PC-9 (cell line): Measurements from ENCODE around the gene PCED1B. TPM values are rescaled to one million over a fixed set of nuclear protein-coding genes. Genes with fewer than 3 reads are reported as not detected.

Experiments
- BruUV-seq: library from RNA; stranded (reverse); fragments of 400-500 nt; replicated peaks from 2 replicates; lab custom pipeline; 2021; lab: Mats Ljungman, UMichigan
- CTCF ChIA-PET: fragments of 300-600 bp; sonication (Branson Sonifier 250); formaldehyde crosslinking; loops from one replicate; lab custom pipeline; 2022; ENCODE audit warnings: antibody characterized with exemption; lab: Charles Lee
- POLR2A ChIA-PET: fragments of 300-600 bp; sonication (Branson Sonifier 250); formaldehyde crosslinking; loops from one replicate; lab custom pipeline; 2022; ENCODE audit warnings: antibody characterized with exemption; ENCODE audit not compliant: unreplicated experiment; lab: Charles Lee
- DNase-seq, 2 experiments: peaks; one replicate each; pipeline versions ENCODE4 v3.0.0 to v3.0.0-alpha.2; 2015 to 2022; ENCODE audit warnings: mixed read lengths in 1 of 2
- H2AFZ ChIP-seq: fragments of 200-600 bp; sonication (generic); 2 replicates; pipeline ENCODE4 v1.8.1; 2017; ENCODE audit warnings: antibody characterized with exemption
- H3F3A ChIP-seq: fragments of 200-600 bp; sonication (generic); 2 replicates; pipeline ENCODE4 v1.8.1; 2017; ENCODE audit warnings: antibody characterized with exemption, mild to moderate bottlenecking, low read depth; ENCODE audit not compliant: insufficient read depth
- H3K27ac ChIP-seq: fragments of 200-600 bp; sonication (generic); 2 replicates; pipeline ENCODE4 v1.6.1; 2016; ENCODE audit warnings: mixed run types
- H3K27me3 ChIP-seq: fragments of 200-600 bp; sonication (generic); 2 replicates; pipeline ENCODE4 v1.6.1; 2016; ENCODE audit warnings: low read depth, mixed run types; ENCODE audit not compliant: insufficient read depth
- H3K36me3 ChIP-seq: fragments of 200-600 bp; sonication (generic); 2 replicates; pipeline ENCODE4 v1.6.1; 2016; ENCODE audit warnings: low read depth, mixed run types
- H3K4me1 ChIP-seq: fragments of 200-600 bp; sonication (generic); replicated peaks from 2 replicates; pipeline ENCODE4 v1.6.1; 2016; ENCODE audit warnings: mixed run types; ENCODE audit not compliant: insufficient read depth
- H3K4me2 ChIP-seq: fragments of 200-600 bp; sonication (generic); 2 replicates; pipeline ENCODE4 v1.6.1; 2017; ENCODE audit warnings: mixed run types
- H3K4me3 ChIP-seq: fragments of 200-600 bp; sonication (generic); 2 replicates; pipeline ENCODE4 v1.6.1; 2016; ENCODE audit warnings: mixed run types
- H3K79me2 ChIP-seq: fragments of 200-600 bp; sonication (generic); 2 replicates; pipeline ENCODE4 v1.6.1; 2017; ENCODE audit warnings: low read depth, mixed run types
- H3K9me2 ChIP-seq: fragments of 200-600 bp; sonication (generic); 2 replicates; pipeline ENCODE4 v1.8.1; 2017; ENCODE audit warnings: mild to moderate bottlenecking; ENCODE audit not compliant: insufficient read depth
- H3K9me3 ChIP-seq: fragments of 200-600 bp; sonication (generic); 2 replicates; pipeline ENCODE4 v1.8.1; 2016; ENCODE audit warnings: low read depth; ENCODE audit not compliant: insufficient read depth
- H4K20me1 ChIP-seq: fragments of 200-600 bp; sonication (generic); 2 replicates; pipeline ENCODE4 v1.8.1; 2017; ENCODE audit not compliant: insufficient read depth
- EZH2 ChIP-seq: fragments of 200-600 bp; sonication (generic); IDR thresholded peaks from 2 replicates; pipeline ENCODE4 v1.8.0; 2017; ENCODE audit warnings: antibody characterized with exemption, low read depth
- intact Hi-C: fragments of 100-400 bp; cut with micrococcal nuclease; formaldehyde crosslinking; loops from one replicate; pipeline ENCODE4 v1.10.0; 2022; ENCODE audit not compliant: unreplicated experiment
- total RNA-seq: library from RNA; stranded (reverse); gene quantifications from 2 replicates; pipeline ENCODE4 v1.2.3, GENCODE V29; 2021
- TF ChIP-seq, protein P1 (sequence below): fragments of 200-600 bp; sonication (generic); conservative IDR thresholded peaks from 2 replicates; pipeline ENCODE4 v1.6.1; 2017; ENCODE audit warnings: mixed run types, antibody characterized with exemption, mild to moderate bottlenecking, moderate library complexity

Gene PCED1B
- total RNA-seq, 1 experiment from 2014 or later = 11.2 TPM

DNA sequence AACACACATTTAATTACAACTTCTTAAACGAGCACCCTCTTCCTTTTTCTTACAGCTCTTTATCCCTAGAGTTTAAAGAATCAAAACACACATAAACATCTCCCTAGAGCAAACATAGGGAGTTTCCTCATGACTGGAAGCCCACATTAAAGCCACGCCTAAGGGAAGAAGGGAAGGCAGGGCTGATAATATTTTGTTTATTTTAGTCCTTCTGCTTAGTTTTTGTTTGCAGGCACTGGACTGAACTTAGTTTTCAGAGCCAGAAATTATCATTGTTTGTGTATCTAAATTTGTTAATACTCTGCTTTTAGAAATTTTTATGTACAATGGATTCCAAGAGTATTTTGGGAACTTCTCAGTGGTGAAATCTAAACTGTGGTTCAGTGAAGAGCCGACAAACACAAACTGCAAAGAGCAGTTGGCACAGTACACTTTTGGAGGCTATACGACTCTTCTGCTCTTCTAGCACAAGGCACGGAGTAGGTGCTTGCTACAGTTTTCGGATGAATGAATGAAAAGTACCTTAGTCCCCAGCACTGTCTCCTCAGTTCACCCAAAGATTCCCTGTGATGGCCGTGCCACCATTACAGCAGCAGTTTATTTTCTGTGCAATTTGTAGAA is 18.0 kb downstream of the PCED1B start:
- peaks cover 49% of the 10 kb centered on the region for H3K4me1 ChIP-seq
- H3K4me2 ChIP-seq = peak overlapping the region; percentile 19
- peaks cover 17% of the 10 kb centered on the region for H3F3A ChIP-seq
- H3K79me2 ChIP-seq = 0 out of 2 replicates have a peak, but pooled peaks cover 7% of the 10 kb centered on the region
- H3K36me3 ChIP-seq = no peaks in the 10 kb centered on the region
- ChIA-PET POLR2A (no interaction called here), CTCF (no interaction called here)
- no TSS peak for BruUV-seq
- no peaks in the 10 kb centered on the region for H4K20me1 ChIP-seq
- DNase-seq = peak in 1 of 2 experiments; percentile 60
- H2AFZ ChIP-seq = no peak overlapping the region
- H3K4me3 ChIP-seq = no peak overlapping the region
- intact Hi-C loops = no loop called here
- peaks cover 13% of the 10 kb centered on the region; the same call in 1 of the 2 replicates for H3K9me3 ChIP-seq
- TF ChIP-seq, protein P1, sequence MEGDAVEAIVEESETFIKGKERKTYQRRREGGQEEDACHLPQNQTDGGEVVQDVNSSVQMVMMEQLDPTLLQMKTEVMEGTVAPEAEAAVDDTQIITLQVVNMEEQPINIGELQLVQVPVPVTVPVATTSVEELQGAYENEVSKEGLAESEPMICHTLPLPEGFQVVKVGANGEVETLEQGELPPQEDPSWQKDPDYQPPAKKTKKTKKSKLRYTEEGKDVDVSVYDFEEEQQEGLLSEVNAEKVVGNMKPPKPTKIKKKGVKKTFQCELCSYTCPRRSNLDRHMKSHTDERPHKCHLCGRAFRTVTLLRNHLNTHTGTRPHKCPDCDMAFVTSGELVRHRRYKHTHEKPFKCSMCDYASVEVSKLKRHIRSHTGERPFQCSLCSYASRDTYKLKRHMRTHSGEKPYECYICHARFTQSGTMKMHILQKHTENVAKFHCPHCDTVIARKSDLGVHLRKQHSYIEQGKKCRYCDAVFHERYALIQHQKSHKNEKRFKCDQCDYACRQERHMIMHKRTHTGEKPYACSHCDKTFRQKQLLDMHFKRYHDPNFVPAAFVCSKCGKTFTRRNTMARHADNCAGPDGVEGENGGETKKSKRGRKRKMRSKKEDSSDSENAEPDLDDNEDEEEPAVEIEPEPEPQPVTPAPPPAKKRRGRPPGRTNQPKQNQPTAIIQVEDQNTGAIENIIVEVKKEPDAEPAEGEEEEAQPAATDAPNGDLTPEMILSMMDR = no peak
- TF ChIP-seq EZH2 = no peak
- H3K27me3 ChIP-seq = no peaks in the 10 kb centered on the region
- H3K27ac ChIP-seq = peak overlapping the region; percentile 43
- no peaks in the 10 kb centered on the region for H3K9me2 ChIP-seq

DNA sequence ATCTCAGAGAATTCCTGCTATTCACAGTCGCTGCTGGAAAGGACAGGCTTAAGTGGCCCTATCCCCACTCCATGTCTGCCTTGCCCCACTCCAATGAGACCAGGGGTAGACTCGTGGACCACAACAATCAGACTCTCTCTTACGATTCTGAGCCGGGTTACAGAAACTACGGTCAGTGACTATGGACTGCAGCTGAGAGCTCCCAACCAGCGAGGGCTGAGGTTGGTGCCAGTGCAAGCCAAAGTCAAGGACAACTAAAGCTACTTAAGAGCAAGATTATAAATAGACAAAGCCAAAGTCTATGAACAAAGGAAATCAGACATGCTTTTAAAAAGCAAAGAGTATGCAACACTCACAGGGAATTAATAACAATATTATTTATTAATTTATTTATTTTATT is 18.7 kb downstream of the PCED1B start:
- ChIA-PET CTCF (no interaction called here), POLR2A (no interaction called here)
- H3K36me3 ChIP-seq = no peaks in the 10 kb centered on the region
- TF ChIP-seq, protein P1 = no peak
- TF ChIP-seq EZH2 = no peak
- no TSS peak for BruUV-seq
- H3K79me2 ChIP-seq = 0 out of 2 replicates have a peak, but pooled peaks cover 7% of the 10 kb centered on the region
- DNase-seq = no peak
- H3K9me2 ChIP-seq = no peaks in the 10 kb centered on the region
- peaks cover 17% of the 10 kb centered on the region for H3F3A ChIP-seq
- peaks cover 12% of the 10 kb centered on the region; the same call in 1 of the 2 replicates for H3K9me3 ChIP-seq
- no peak overlapping the region for H2AFZ ChIP-seq
- intact Hi-C loops = no loop called here
- H3K27me3 ChIP-seq = no peaks in the 10 kb centered on the region
- no peak overlapping the region for H3K4me2 ChIP-seq
- no peak overlapping the region for H3K4me3 ChIP-seq
- H3K27ac ChIP-seq = no peak overlapping the region
- H3K4me1 ChIP-seq = peaks cover 49% of the 10 kb centered on the region
- no peaks in the 10 kb centered on the region for H4K20me1 ChIP-seq

DNA sequence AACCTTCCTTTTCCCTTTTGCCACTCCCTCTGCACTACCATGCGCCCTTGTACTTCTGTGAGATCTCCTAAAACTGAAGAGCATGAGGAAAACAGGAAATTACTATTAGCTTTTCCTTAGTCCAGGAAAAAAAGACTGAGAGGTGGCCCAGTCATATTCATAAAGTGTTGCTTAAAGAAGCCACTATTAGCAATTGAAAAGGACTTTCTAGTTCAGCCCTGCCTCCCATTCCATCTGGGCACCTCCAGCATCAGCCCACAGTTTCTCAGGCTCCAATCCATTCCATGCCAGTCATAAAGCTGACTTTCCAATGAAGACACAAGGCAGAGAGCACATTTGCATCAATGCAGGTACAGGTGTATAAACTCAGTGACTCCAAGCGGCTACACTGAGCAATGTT is 20.2 kb downstream of the PCED1B start:
- no peak overlapping the region for H2AFZ ChIP-seq
- peaks cover 8% of the 10 kb centered on the region; the same call in 1 of the 2 replicates for H3K9me3 ChIP-seq
- no peak overlapping the region for H3K4me3 ChIP-seq
- H3K4me2 ChIP-seq = no peak overlapping the region
- H3K27ac ChIP-seq = no peak overlapping the region
- BruUV-seq = no TSS peak
- peaks cover 43% of the 10 kb centered on the region for H3K4me1 ChIP-seq
- intact Hi-C loops = no loop called here
- DNase-seq = no peak
- no peak for TF ChIP-seq EZH2
- TF ChIP-seq, protein P1 = no peak
- H3K36me3 ChIP-seq = no peaks in the 10 kb centered on the region
- H3F3A ChIP-seq = peaks cover 17% of the 10 kb centered on the region
- POLR2A ChIA-PET = no interaction called here
- no peaks in the 10 kb centered on the region for H4K20me1 ChIP-seq
- CTCF ChIA-PET = no interaction called here
- H3K9me2 ChIP-seq = no peaks in the 10 kb centered on the region
- H3K79me2 ChIP-seq = no peaks in the 10 kb centered on the region
- no peaks in the 10 kb centered on the region for H3K27me3 ChIP-seq
